Brain microvascular endothelial cell (primary cell): Measurements from ENCODE around the gene KDM6B.
"Not testable (repeated sequence)": the region's sequence is repeated elsewhere in the genome, so short reads cannot be mapped to it uniquely, and the experiment has no call there.

Experiments
- DNase-seq: peaks from one replicate; pipeline ENCODE4 v3.0.0-alpha.2; 2020
- H3K27ac ChIP-seq: fragments of 250-450 bp; sonication (Bioruptor Pico); 2 replicates; pipeline ENCODE4 v1.5.1; 2020; ENCODE audit warnings: mild to moderate bottlenecking, moderate library complexity
- H3K27me3 ChIP-seq: fragments of 250-450 bp; sonication (Bioruptor Pico); replicated peaks from 2 replicates; pipeline ENCODE4 v1.5.1; 2020; ENCODE audit warnings: mild to moderate bottlenecking
- H3K36me3 ChIP-seq: fragments of 250-450 bp; sonication (Bioruptor Pico); replicated peaks from 2 replicates; pipeline ENCODE4 v1.5.1; 2020; ENCODE audit warnings: mild to moderate bottlenecking
- H3K4me3 ChIP-seq: 2 replicates; pipeline ENCODE4 v1.5.1; 2011; ENCODE audit warnings: low read depth, mild to moderate bottlenecking, control low read depth, low read length, moderate library complexity
- CTCF ChIP-seq: IDR thresholded peaks from 2 replicates; pipeline ENCODE4 v1.5.1; 2011; ENCODE audit warnings: low read depth, mild to moderate bottlenecking, moderate library complexity, low read length, control low read depth, inconsistent platforms; ENCODE audit errors: missing control alignments
- in situ Hi-C: cut with HindIII; loops from 2 replicates; pipeline ENCODE4 v1.10.0; 2017; ENCODE audit warnings: low sequenced_read_pairs, low pct_ligation_motif_present

KDM6B gene

GRCh38 chr17:7859028-7859427 is 25.0 kb downstream of the KDM6B start:
- TF ChIP-seq CTCF, result no peak
- no peak for DNase-seq
- H3K36me3 ChIP-seq, result peaks cover 3% of the 10 kb centered on the region
- in situ Hi-C loops, result no loop called here
- no peaks in the 10 kb centered on the region for H3K27me3 ChIP-seq
- peak overlapping the region; percentile 70 for H3K4me3 ChIP-seq
- no peak overlapping the region for H3K27ac ChIP-seq

- no peaks in the 10 kb centered on the region for H3K27me3 ChIP-seq
- DNase-seq, result no peak
- in situ Hi-C loops, result no loop called here
- no peak overlapping the region for H3K27ac ChIP-seq
- no peak overlapping the region for H3K4me3 ChIP-seq
- H3K36me3 ChIP-seq, result peaks cover 3% of the 10 kb centered on the region
- peak; percentile 75 for TF ChIP-seq CTCF
Measured at GRCh38 chr17:7862692-7863437, 28.8 kb downstream of the KDM6B start.

- H3K27me3 ChIP-seq, H3K4me3 ChIP-seq, H3K36me3 ChIP-seq, H3K27ac ChIP-seq, DNase-seq, in situ Hi-C loops: not testable (repeated sequence)
Measured at GRCh38 chr17:7864384-7864783, 30.4 kb downstream of the KDM6B start.

GRCh38 chr17:7864995-7865650 is 31.1 kb downstream of the KDM6B start:
- Histone ChIP-seq H3K27ac (no peak overlapping the region), H3K36me3 (peaks cover 6% of the 10 kb centered on the region), H3K27me3 (no peaks in the 10 kb centered on the region), H3K4me3 (no peak overlapping the region)
- in situ Hi-C loops, result no loop called here
- no peak for TF ChIP-seq CTCF
- DNase-seq, result no peak

- in situ Hi-C loops, result no loop called here
- H3K36me3 ChIP-seq, result peaks cover 3% of the 10 kb centered on the region
- no peak overlapping the region for H3K4me3 ChIP-seq
- TF ChIP-seq CTCF, result no peak
- DNase-seq, result no peak
- H3K27ac ChIP-seq, result no peak overlapping the region
- H3K27me3 ChIP-seq, result no peaks in the 10 kb centered on the region
Measured at GRCh38 chr17:7867881-7868329, 33.9 kb downstream of the KDM6B start.

- Histone ChIP-seq H3K27ac (no peak overlapping the region), H3K4me3 (no peak overlapping the region), H3K36me3 (peaks cover 3% of the 10 kb centered on the region), H3K27me3 (no peaks in the 10 kb centered on the region)
- no peak for TF ChIP-seq CTCF
- no peak for DNase-seq
- in situ Hi-C loops, result no loop called here
Measured at GRCh38 chr17:7873051-7873450, 39.0 kb downstream of the KDM6B start.
